ENCODE results near the gene AP2B1. TPM values are rescaled to one million over a fixed set of nuclear protein-coding genes. Genes with fewer than 3 reads are reported as not detected.
A peak's percentile ranks its signal among the peaks of the same experiment; 100 is the strongest.

Gene AP2B1
- total RNA-seq, 4 donors from 2014 or later, result 32.2 to 102 (median 60.1) TPM

DNA sequence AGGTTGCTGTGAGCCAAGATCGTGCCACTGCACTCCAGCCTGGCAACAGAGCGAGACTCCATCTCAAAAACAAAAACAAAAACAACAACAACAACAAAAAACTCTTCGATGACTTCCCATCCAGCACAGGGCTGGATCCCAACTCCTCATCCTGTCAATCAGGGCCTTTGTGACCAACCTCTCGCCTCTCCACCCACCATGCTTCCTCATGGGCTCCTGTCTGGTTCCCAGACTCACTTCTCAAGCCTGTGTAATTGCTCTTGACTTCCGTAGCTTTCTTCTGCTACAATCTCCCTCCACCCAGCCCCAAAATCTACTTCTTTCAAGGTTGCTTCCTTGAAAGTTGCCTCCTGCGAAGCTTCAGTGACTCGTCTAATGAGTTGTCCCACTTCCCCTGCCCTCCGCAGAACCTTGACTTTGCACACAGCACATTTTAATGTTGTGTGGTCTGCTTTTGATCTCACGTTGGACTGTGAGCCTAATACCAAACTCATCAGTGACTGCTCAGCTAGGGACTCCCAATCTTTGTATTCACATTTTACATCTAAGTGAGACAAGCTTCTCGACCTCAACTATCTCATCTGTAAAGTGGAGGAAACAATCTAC, 143.4 kb downstream of the AP2B1 start:
- intact Hi-C loops (cut with DNase I; ENCODE audit: low total_unique reads), result no loop called here
- H3K4me1 ChIP-seq, result peaks cover 6 to 28% (median 16%) of the 10 kb centered on the region in 4 donors
- no peaks in the 10 kb centered on the region for H3K9me3 ChIP-seq
- DNase-seq, result no peak
- peaks cover 13% of the 10 kb centered on the region for H3K27me3 ChIP-seq
- peaks cover 0 to 3% (median 0%) of the 10 kb centered on the region in 4 donors for H3K36me3 ChIP-seq
- no peak overlapping the region for H3K27ac ChIP-seq
- no peak overlapping the region for H3K4me3 ChIP-seq
- in situ Hi-C loops (cut with MboI; ENCODE audit: low pct_ligation_motif_present in 1 of 4, low pct_unique_long_range_greater_than_20kb in 1 of 4, low sequenced_read_pairs in 3 of 4), result loop anchor here (25.0 kb wide), 3 partner anchors 118 to 593 kb away; partner anchors contain the start of genes NLE1 (in 1 of the 4) and UNC45B (in 1 of the 4)
- WGBS, 2 donors (ENCODE audit: low coverage in 1 of 2), result 81 to 91% methylated on average over 10 of the region's 10 CpGs
- TF ChIP-seq, protein P1, sequence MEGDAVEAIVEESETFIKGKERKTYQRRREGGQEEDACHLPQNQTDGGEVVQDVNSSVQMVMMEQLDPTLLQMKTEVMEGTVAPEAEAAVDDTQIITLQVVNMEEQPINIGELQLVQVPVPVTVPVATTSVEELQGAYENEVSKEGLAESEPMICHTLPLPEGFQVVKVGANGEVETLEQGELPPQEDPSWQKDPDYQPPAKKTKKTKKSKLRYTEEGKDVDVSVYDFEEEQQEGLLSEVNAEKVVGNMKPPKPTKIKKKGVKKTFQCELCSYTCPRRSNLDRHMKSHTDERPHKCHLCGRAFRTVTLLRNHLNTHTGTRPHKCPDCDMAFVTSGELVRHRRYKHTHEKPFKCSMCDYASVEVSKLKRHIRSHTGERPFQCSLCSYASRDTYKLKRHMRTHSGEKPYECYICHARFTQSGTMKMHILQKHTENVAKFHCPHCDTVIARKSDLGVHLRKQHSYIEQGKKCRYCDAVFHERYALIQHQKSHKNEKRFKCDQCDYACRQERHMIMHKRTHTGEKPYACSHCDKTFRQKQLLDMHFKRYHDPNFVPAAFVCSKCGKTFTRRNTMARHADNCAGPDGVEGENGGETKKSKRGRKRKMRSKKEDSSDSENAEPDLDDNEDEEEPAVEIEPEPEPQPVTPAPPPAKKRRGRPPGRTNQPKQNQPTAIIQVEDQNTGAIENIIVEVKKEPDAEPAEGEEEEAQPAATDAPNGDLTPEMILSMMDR (IDR thresholded peaks at IDR 0.05), result no peak
- TF ChIP-seq POLR2A (IDR thresholded peaks at IDR 0.05) (no peak), POLR2AphosphoS5 (IDR thresholded peaks at IDR 0.05) (no peak), EP300 (IDR thresholded peaks at IDR 0.05; ENCODE audit: low read depth) (no peak)

DNA sequence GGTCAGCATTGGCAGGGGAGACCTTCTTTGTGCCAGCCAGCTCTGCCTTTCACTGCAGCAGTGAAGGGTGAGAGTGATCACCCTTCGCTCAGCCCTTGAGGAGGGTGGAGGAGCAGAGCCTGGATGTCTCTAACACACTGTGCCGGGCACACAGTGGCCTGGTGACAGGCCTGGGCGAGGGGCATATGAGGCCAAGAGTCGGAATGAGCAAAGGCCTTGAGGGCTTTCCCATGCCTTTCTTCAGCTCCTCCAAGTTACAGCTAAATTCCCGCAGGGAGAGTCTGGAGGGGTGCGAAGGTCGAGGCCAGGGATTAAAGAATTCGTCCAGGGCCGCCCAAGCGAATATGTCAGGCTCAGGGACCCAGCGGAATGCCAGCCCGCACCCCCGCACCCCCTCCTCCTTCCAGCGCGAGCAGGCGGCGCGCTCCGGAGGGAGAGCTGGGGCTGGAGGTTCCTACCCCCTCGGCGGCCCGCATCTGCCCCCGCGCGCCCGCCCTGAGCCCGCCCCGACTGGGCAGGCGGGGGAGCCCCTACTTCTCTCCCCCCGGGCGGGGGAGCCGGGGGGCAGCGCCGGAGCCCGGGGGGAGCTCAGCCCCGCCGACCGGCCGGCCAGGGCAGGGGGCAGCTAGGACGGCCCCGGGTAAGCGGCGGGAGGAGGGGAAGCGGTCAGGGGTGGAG, 144.3 kb downstream of the AP2B1 start, which contains the start of gene RASL10B:
TSS of gene RASL10B (plus strand) at position 401 of the 678 bp plus-strand sequence. CDS start 3,546 bp downstream, outside the sequence.
- Histone ChIP-seq H3K4me1 (peaks cover 6 to 25% (median 15%) of the 10 kb centered on the region in 4 donors), H3K9me3 (no peaks in the 10 kb centered on the region), H3K27me3 (peaks cover 13% of the 10 kb centered on the region), H3K27ac (no peak within 1 kb of the TSS), H3K36me3 (no peaks in the 10 kb centered on the region), H3K4me3 (peak within 1 kb of the TSS; percentile 46 to 53 (median 50))
- no peak for TF ChIP-seq POLR2AphosphoS5 (IDR thresholded peaks at IDR 0.05)
- no peak for TF ChIP-seq POLR2A (IDR thresholded peaks at IDR 0.05)
- TF ChIP-seq, protein P1 (IDR thresholded peaks at IDR 0.05), result no peak
- no peak for TF ChIP-seq EP300 (IDR thresholded peaks at IDR 0.05; ENCODE audit: low read depth)
- 12 to 16% methylated on average over 5 to 23 of the region's 44 CpGs for WGBS, 2 donors (ENCODE audit: low coverage in 1 of 2)
- intact Hi-C loops (cut with DNase I; ENCODE audit: low total_unique reads) (no loop called here), in situ Hi-C loops (cut with MboI; ENCODE audit: low pct_ligation_motif_present in 1 of 4, low pct_unique_long_range_greater_than_20kb in 1 of 4, low sequenced_read_pairs in 3 of 4) (loop anchor here (25.0 kb wide), 3 partner anchors 119 to 594 kb away; partner anchors contain the start of genes NLE1 (in 1 of the 4) and UNC45B (in 1 of the 4))
- peak; percentile 37 for DNase-seq

DNA sequence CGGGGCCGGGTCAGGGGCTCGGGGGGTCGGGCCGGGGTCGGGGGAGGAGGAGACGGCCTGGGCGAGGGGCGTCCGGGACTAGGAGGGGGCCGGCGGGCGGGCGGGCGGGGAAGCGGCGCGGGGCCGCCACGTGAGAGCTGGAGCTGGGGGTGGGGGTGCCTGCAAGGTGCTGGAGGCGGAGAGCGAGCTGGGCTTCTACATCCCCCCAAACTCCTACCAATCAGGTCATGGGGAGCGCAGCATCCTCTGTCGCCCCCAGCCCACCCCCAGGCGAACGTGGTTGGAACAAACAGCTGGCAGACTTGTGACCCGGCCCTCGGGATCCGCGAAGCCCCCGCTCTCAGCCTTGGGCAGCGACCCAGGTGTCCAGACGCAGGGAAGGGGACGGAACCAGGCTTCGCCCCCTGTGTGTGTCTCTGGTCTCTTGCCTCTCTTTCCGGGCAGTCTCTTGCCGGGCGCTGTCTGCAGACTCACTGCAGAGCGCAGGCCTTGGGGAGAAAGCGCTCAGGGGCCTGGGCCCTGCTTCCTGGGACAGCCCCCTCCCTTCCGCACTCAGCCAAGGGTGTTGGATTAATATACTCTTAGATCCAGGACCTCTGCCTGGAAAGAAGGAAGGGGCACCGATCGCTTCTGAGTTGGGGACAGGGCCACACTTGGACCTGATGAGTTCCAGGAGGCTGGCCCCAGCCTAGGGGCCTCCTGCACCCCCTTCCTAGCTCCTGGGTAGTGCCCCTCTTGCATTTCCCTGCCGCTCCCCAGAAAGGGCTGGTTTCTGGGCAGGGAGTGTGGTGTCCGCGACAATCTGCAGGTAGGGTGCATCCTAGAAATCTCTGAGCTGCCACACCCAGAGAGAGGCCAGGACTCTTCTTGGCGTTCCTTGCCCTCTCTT, 145.0 kb downstream of the AP2B1 start:
- TF ChIP-seq POLR2A (IDR thresholded peaks at IDR 0.05) (no peak), POLR2AphosphoS5 (IDR thresholded peaks at IDR 0.05) (no peak)
- intact Hi-C loops (cut with DNase I; ENCODE audit: low total_unique reads), result no loop called here
- peaks cover 13% of the 10 kb centered on the region for H3K27me3 ChIP-seq
- no peak overlapping the region for H3K27ac ChIP-seq
- WGBS, 2 donors (ENCODE audit: low coverage in 1 of 2), result 41% methylated on average over 15 of the region's 47 CpGs; no CpG with 5 or more reads in 1 of the 2 donors
- H3K36me3 ChIP-seq, result no peaks in the 10 kb centered on the region
- H3K9me3 ChIP-seq, result no peaks in the 10 kb centered on the region
- peak overlapping the region; percentile 46 to 53 (median 50) for H3K4me3 ChIP-seq
- peaks cover 6 to 19% (median 12%) of the 10 kb centered on the region in 4 donors for H3K4me1 ChIP-seq
- in situ Hi-C loops (cut with MboI; ENCODE audit: low pct_ligation_motif_present in 1 of 4, low pct_unique_long_range_greater_than_20kb in 1 of 4, low sequenced_read_pairs in 3 of 4), result loop anchor here (25.0 kb wide), 3 partner anchors 120 to 595 kb away; partner anchors contain the start of genes NLE1 (in 1 of the 4) and UNC45B (in 1 of the 4)
- DNase-seq, result no peak

DNA sequence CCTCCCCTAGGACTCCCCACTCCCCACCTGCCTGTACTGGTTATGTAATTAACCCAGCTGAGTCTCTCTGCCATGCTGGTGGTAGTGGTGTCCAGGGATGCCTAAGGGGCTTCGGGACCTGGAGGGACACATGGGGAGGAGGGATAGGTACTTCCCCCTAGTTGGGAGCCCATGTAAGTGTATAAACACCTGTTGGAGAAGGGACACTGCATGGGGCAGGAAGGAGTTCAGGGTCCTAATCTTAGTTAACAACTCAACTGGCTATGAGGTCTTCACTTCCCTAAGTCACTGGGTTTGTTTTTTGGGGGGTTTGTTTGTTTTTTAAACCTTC, 145.6 kb downstream of the AP2B1 start:
- in situ Hi-C loops (cut with MboI; ENCODE audit: low pct_ligation_motif_present in 1 of 4, low pct_unique_long_range_greater_than_20kb in 1 of 4, low sequenced_read_pairs in 3 of 4), result loop anchor here (25.0 kb wide), 3 partner anchors 120 to 595 kb away; partner anchors contain the start of genes NLE1 (in 1 of the 4) and UNC45B (in 1 of the 4)
- WGBS, 2 donors (ENCODE audit: low coverage in 1 of 2), result 75% methylated on average over 1 of the region's 1 CpG; no CpG with 5 or more reads in 1 of the 2 donors
- Histone ChIP-seq H3K27ac (no peak overlapping the region), H3K27me3 (peaks cover 13% of the 10 kb centered on the region), H3K4me1 (peaks cover 6 to 19% (median 11%) of the 10 kb centered on the region in 4 donors), H3K4me3 (no peak overlapping the region), H3K9me3 (no peaks in the 10 kb centered on the region), H3K36me3 (no peaks in the 10 kb centered on the region)
- DNase-seq, result no peak
- intact Hi-C loops (cut with DNase I; ENCODE audit: low total_unique reads), result no loop called here
- no peak for TF ChIP-seq POLR2A (IDR thresholded peaks at IDR 0.05)
- TF ChIP-seq POLR2AphosphoS5 (IDR thresholded peaks at IDR 0.05), result no peak
- no peak for TF ChIP-seq EP300 (IDR thresholded peaks at IDR 0.05; ENCODE audit: low read depth)
- TF ChIP-seq, protein P1 (IDR thresholded peaks at IDR 0.05), result no peak

All from transverse colon (tissue), 4 donors.